ENCODE measurements around the gene CAMK2A. TPM values are rescaled to one million over a fixed set of nuclear protein-coding genes. Genes with fewer than 3 reads are reported as not detected.

CAMK2A gene
- total and polyA plus RNA-seq, 10 donors = 0.03 to 1.1 (median 0.66) TPM; not detected in 2

DNA sequence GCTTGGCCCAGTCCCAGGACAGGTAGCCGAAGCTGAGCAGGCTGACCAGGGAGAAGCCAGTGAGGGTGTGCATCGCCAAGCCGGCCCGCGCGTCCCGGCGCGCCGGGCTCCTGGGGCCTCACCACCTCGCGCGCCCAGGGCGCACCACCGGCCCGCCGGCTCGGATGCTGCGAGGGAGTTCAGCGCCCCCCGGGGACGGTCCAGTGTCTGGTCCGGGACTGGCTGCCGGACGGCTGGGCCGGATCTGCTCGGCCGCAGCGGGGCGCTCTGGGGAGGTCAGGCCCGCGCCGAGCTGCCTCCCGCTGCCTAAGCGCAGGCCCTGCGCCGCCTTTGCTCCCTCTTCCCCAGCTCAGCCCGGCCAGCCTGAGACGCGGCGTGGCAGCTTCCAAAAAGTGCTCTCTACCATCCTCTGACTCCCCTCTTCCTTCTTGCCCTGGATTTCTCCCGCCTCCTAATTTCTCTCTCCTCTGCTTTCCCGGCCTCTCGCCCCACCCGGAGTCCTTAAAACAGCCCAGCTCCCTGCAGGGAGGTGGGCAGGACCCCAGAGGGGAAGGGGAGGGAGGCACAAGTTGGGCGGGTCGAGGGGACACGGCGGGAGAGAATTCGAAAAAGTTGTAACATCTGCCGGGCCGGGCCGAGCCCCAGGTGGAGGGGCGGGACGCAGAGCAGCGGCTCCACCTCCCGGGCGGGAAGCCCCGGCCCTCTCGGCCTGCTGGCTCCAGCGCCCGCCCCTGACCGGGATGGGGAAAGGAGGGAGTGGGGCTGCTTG, 12.9 kb upstream of the CAMK2A start, which contains the start of gene ARSI:
TSS of gene ARSI (minus strand) at position 605 of the 769 bp plus-strand sequence. CDS start at position 73, 532 bp downstream.
- H3K27ac ChIP-seq = peak within 1 kb of the TSS in 4 of 8 donors; percentile 28 to 45 (median 34)
- intact Hi-C loops (cut with DNase I; ENCODE audit: low total_unique reads) = no loop called here
- no peaks in the 10 kb centered on the region for H3K36me3 ChIP-seq
- TF ChIP-seq POLR2A (IDR thresholded peaks at IDR 0.05) (no peak), POLR2AphosphoS5 (IDR thresholded peaks at IDR 0.05) (peak in 2 of 3 donors; percentile 15 to 53)
- peak; percentile 74 for DNase-seq
- no peaks in the 10 kb centered on the region for H3K9me3 ChIP-seq
- WGBS, 5 donors = 2 to 8% (median 3%) methylated on average over 29 to 63 of the region's 63 CpGs
- peaks cover 0 to 44% (median 15%) of the 10 kb centered on the region in 7 donors for H3K27me3 ChIP-seq (replicated peaks in 1 of 7)
- H3K4me1 ChIP-seq = peaks cover 0 to 28% (median 11%) of the 10 kb centered on the region in 6 donors
- peak within 1 kb of the TSS in 7 of 8 donors; percentile 8 to 54 (median 19) for H3K4me3 ChIP-seq

DNA sequence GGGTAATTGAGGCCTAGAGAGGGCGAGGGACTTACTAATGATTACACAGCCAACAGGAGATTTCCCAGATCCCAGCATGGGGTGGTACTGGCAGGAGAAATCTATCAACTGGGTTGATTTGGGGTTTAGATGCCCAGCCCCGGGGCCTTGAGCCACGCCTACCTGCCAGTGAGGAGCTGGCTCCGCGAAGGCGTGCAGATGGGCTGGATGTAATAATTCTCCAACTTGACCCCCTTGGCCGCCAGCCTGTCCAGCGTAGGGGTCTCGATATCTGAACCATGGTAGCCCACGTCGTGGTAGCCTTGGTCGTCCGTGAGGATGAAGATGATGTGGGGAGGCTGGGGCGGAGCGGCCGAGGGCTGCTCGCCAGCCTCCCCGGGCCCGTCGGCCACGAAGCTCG, 12.3 kb upstream of the CAMK2A start:
- peaks cover 0 to 44% (median 15%) of the 10 kb centered on the region in 7 donors for H3K27me3 ChIP-seq (replicated peaks in 1 of 7)
- peaks cover 0 to 28% (median 11%) of the 10 kb centered on the region in 6 donors for H3K4me1 ChIP-seq
- 25 to 42% (median 28%) methylated on average over 10 to 22 of the region's 22 CpGs for WGBS, 5 donors
- H3K4me3 ChIP-seq = peak overlapping the region in 7 of 8 donors; percentile 8 to 54 (median 19)
- no peak overlapping the region for H3K27ac ChIP-seq
- no peak for DNase-seq
- intact Hi-C loops (cut with DNase I; ENCODE audit: low total_unique reads) = no loop called here
- H3K36me3 ChIP-seq = no peaks in the 10 kb centered on the region
- H3K9me3 ChIP-seq = no peaks in the 10 kb centered on the region
- TF ChIP-seq POLR2A (IDR thresholded peaks at IDR 0.05) (no peak), POLR2AphosphoS5 (IDR thresholded peaks at IDR 0.05) (no peak)
- TF ChIP-seq, protein P1, sequence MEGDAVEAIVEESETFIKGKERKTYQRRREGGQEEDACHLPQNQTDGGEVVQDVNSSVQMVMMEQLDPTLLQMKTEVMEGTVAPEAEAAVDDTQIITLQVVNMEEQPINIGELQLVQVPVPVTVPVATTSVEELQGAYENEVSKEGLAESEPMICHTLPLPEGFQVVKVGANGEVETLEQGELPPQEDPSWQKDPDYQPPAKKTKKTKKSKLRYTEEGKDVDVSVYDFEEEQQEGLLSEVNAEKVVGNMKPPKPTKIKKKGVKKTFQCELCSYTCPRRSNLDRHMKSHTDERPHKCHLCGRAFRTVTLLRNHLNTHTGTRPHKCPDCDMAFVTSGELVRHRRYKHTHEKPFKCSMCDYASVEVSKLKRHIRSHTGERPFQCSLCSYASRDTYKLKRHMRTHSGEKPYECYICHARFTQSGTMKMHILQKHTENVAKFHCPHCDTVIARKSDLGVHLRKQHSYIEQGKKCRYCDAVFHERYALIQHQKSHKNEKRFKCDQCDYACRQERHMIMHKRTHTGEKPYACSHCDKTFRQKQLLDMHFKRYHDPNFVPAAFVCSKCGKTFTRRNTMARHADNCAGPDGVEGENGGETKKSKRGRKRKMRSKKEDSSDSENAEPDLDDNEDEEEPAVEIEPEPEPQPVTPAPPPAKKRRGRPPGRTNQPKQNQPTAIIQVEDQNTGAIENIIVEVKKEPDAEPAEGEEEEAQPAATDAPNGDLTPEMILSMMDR (IDR thresholded peaks at IDR 0.05 in 8 of 11, conservative IDR thresholded peaks at IDR 0.05 in 3 of 11) = no peak

DNA sequence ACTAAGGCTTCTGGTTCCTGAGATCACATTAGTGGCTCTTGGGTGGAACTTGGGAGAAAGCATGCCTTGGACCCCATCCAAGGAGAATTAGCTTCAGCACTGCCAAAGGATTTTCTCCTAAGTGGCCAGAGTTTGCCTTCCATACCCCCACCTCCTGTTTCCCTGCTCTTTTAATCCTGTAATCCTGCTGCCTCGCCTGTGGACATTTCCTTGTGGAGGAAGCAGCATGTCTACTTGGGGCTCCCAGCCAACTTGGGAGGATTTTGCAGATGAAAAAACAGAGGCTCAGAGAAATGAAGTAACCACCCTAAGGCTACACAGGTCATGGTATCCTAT, 11.6 kb upstream of the CAMK2A start:
- no peak overlapping the region for H3K4me3 ChIP-seq
- 29 to 65% (median 50%) methylated on average over 1 of the region's 1 CpG for WGBS, 5 donors
- DNase-seq = no peak
- intact Hi-C loops (cut with DNase I; ENCODE audit: low total_unique reads) = no loop called here
- H3K9me3 ChIP-seq = no peaks in the 10 kb centered on the region
- peaks cover 0 to 28% (median 11%) of the 10 kb centered on the region in 6 donors for H3K4me1 ChIP-seq
- H3K27me3 ChIP-seq (replicated peaks in 1 of 7) = peaks cover 0 to 44% (median 15%) of the 10 kb centered on the region in 7 donors
- H3K27ac ChIP-seq = no peak overlapping the region
- H3K36me3 ChIP-seq = no peaks in the 10 kb centered on the region
- TF ChIP-seq POLR2A (IDR thresholded peaks at IDR 0.05) = no peak
- no peak for TF ChIP-seq POLR2AphosphoS5 (IDR thresholded peaks at IDR 0.05)
- TF ChIP-seq, protein P1 (IDR thresholded peaks at IDR 0.05 in 8 of 11, conservative IDR thresholded peaks at IDR 0.05 in 3 of 11) = no peak

DNA sequence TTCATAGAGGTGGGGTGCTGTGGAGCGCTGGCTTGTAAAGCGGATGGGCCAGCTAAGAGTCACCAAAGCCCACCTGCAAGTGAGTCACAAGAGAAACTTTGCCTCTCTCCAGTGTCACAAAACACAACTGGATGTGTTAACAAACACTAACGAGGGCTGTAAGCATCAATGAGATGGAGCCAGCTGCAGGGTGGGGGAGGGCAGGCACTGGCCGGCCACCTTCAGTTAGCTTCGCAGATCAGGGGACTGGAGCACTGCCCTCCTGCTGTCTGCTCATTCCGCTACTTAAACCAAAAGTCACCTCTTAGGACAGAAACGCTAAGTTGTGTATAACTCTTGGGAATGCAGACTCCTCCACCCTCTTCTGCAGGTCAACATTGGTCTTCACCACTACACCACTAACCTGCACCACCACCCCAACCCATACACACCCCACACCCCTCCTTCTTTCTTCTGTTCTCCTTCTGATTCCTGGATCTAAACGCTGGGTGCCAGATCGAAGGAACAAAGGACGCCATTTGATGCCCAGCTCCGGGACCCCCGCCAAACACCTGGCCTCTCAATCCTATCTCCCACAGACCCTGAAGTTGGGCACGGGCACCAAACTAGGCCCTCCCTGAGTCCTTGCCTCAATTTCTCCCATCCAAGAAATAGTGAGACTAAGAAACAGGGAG, 11.1 kb upstream of the CAMK2A start:
- TF ChIP-seq POLR2A (IDR thresholded peaks at IDR 0.05) = no peak
- TF ChIP-seq, protein P1 (IDR thresholded peaks at IDR 0.05 in 8 of 11, conservative IDR thresholded peaks at IDR 0.05 in 3 of 11) = no peak
- no peak for TF ChIP-seq POLR2AphosphoS5 (IDR thresholded peaks at IDR 0.05)
- no peaks in the 10 kb centered on the region for H3K36me3 ChIP-seq
- intact Hi-C loops (cut with DNase I; ENCODE audit: low total_unique reads) = no loop called here
- H3K4me3 ChIP-seq = no peak overlapping the region
- DNase-seq = no peak
- whole genome bisulfite sequencing, 5 donors = 78 to 87% (median 80%) methylated on average over 12 to 13 of the region's 13 CpGs
- no peaks in the 10 kb centered on the region for H3K9me3 ChIP-seq
- peaks cover 0 to 28% (median 11%) of the 10 kb centered on the region in 6 donors for H3K4me1 ChIP-seq
- no peak overlapping the region for H3K27ac ChIP-seq
- H3K27me3 ChIP-seq (replicated peaks in 1 of 7) = peaks cover 0 to 44% (median 15%) of the 10 kb centered on the region in 7 donors

Measured in spleen (tissue), 11 donors.